Raji (cell line): ENCODE results near the gene TUBA3D.
"Not testable (repeated sequence)": the region's sequence is repeated elsewhere in the genome, so short reads cannot be mapped to it uniquely, and the experiment has no call there.

Source experiments
- POLR2A ChIP-seq: IDR thresholded peaks from 2 replicates; pipeline ENCODE4 v1.6.1; 2011; ENCODE audit warnings: low read depth, low read length, control low read depth; ENCODE audit not compliant: insufficient read depth

TUBA3D gene

DNA sequence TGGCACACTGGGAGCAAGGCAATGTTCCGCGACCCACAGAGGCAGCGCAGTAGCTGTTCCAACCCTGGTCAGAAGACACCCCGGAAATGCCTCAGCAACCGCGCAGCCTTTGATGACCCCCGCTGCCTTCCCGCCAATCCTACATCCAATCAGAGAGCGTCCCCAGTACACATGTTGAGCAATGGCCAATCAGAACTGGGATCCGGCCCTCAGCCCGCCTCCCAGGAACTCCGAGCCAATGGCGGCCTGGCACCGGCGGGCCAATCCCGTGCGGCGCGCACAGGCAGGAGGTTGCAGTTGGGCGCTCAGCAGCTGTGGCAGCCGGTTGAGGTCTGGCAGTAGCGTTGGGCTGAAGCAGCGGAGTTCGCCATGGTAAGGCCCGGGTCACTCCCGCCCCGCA is at the start of gene TUBA3D:
Gene TUBA3D (plus strand): TSS at position 289 of the 400 bp plus-strand sequence. CDS start 81 bp downstream, at position 370.
- no peak for TF ChIP-seq POLR2A

DNA sequence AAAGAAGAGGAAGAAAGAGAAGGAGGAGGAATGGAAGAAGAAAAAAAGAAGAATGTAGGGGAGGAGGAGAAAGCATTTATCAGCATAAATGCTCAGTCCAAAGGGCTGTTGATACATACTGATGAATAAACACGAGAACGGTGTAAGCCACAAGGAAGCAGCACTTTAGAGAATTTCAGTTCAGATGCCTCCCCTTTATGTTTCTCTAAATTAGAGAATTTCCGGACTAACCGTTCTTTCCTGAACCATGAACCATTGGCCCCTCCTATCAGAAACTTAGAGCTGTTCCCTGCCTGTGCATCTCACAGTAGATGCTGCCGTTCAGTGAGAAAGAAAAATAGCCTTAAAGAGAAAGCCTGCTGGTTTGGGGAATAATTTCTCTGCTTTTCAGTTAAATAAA is 49.2 kb upstream of the TUBA3D start:
- TF ChIP-seq POLR2A, result no peak

DNA sequence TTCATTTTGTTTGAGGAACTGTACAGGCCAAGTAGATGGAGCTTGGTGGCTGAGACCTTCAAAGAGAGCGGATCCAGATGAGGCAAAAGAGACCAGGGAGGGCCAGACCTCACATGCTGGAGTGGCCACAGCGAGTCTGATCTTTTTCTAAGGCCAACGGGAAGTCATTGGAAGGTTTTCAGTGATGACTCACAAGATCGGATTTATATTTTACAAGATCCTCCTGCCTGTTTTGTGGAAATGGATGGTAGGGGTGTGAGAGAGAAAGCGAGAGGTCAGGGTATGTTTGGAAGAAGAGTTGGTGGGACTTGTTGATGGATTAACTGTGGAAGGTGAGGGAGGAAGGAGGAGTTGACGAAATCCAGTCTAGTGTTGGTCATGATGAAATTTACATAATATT is 44.6 kb upstream of the TUBA3D start:
- TF ChIP-seq POLR2A, result no peak

DNA sequence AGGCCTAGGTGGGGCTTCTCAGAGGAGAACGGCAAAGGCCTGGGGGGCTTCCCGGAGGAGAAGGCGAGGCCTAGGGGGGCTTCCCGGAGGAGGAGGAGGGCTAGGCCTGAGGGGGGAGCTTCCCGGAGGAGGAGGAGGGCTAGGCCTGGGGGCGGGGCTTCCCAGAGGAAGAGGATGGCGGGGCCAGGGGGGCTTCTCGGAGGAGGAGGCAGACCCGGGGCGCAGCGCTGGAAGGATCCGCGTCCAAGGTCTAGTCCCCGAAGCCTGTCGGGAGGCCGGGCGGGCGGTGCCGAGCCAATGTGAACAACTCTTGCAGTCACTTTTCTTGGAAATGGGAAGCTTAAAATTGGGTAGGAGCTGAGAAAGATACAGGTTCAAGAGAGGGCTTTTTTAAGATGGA is 30.0 kb upstream of the TUBA3D start:
- no peak for TF ChIP-seq POLR2A

DNA sequence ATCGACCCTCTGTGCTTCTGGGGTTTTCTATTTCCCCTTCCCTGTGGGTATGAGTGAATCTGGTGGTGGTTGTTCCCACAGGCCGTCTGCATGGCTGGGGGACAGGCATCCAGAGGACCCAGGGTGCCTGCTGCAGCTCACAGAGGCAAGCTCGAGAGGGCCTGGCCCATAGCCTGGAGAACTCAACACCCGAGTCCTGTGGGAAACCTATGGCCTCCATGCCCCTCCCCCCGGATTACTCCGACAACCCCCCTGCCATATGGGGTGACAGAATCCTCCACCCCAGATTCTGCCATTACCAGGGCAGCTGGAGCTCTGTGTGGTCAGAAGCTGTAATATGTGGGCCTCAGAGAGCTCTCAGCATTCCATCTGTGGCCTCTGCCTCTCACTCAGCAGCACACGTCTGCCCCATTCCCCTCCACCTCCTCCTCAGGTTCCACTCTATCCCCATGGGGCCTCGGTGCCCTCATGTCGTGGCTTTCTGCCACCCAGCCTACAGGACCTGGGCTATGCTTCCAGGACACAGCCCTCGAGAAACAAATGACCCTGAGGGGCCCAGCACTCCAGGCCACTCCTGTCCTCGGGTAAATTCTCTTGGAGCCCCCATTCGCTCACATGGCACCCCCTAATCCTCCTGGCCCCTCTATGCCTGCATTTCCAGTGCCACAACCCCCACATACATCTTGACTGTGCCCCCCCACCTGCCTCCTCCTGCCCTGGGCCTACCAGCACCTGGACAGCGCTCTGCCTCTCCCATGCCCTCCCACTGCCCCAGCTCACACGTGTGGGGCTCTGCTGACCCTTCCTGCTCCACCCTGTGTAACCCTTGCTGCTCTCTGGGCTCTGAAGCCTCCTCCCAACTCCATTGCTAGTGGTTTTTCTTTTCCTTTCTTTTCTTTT is 12.6 kb downstream of the TUBA3D start:
- TF ChIP-seq POLR2A, result no peak

DNA sequence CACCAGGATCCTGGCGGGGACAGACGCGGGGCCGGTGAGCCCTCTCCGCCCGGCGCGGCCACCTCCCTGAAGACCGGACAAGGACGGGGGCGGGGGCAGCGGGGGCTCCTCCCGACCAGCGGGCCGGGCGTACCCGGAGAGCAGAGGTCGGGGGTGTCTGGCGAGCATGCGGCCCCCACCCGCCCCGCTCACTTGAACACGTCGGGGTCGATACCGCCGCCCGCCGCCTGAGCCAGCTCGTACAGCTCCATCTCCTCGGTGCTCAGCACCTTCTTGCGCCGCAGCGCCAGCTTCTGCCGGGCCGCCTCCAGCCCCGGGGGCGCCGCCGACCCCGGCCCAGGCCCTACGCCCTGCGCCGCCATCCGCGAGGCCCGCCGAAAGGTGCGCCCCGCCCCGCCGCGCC is 16.1 kb downstream of the TUBA3D start, which contains the start of gene MZT2A:
Gene MZT2A (minus strand): TSS at position 383 of the 403 bp plus-strand sequence. CDS start 21 bp downstream, at position 362.
- not testable (repeated sequence) for TF ChIP-seq POLR2A

DNA sequence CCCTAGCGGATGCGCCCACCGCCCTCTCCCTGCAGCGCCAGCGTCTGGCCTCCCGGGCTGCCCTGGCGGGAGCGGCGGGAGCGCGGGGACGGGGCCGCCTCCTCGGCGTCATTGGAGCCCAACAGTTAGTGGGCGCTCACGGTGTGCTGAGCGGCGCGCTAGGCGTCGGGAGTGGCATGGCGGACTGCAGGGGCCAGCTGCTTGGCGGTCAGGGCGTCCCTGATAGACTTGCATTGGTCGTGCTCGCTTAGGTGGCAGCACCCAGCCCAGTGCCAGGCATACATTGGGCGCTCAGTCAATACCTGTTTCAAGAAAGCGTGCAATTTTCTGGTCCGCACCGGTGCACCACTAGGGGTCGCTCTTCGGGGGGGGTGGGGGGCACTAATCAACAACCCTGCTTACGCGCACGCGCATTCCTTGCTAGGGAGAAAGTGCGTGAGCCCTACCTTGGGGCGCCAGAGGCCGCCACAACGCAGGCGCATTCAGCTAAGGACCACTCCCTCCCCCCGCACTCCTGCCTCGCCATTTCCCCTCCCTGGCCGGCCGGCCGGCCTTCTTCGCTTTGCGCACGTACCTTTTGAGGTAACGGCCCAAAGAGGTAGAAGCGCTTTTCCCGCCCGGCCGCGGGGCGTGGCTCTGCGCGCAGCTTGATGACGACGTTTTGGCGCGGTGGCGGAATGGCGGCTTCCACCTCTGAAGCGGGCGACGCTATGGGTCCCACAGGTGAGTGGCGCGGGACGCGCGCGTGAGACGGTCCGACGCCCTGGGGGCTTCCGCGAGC is 16.7 kb downstream of the TUBA3D start:
- peak; percentile 56 for TF ChIP-seq POLR2A

DNA sequence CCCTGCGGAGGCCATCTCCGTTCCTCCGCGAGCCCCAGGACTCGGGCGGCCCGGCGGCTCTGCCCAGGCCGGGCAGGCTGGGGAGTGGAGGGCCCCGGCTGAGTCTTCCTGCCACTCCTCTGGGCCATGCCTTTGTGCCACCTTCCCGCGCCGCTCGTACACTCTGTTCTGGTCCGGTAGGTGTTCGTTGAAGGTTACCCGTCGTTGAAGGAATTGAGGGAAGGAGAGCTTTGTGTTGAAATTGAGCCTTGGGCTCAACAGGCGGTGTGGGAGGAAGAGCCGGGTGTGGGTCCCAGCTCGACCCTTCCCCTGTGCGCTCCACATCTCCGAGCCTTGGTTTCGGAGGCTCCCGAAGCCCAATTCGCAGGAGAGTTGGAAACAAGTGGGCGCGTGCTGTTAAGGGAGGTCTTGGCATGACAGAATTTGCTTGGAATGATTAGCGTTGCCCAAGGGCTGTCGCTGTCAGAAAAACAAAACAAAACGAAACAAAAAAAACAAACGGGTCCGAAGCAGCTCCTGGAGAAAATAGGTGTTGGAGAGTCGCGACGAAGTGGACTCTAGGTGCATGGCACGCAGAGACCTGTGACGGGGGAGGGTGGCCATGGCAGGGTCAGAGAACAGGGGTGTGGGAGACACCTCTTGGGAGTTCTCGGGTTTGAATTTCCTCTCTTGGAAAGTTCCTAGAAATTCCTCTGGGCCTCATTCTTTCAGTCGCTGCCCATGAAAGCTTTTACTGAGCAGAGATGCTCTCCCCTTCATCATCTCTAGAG is 17.5 kb downstream of the TUBA3D start:
- TF ChIP-seq POLR2A, result no peak

DNA sequence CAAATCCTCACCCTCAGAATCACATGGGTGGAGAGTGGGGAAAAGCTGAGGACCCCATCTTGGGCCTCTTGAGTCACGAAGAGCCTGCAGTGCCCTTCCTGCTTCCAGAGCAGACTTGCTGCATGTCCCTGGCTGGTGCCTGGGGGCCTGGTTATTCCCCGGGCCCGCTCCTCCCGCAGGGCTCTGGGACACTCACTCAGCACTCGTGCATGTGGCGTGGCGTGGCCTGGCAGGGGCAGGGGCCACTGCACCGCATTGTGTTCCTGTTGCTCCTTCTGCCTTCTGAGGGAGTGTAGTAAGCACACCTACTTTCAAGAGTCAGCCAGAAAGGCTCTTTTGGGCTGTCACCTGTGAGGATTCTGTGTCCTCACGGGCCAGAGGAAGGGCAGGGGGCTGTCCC is 33.7 kb downstream of the TUBA3D start:
- no peak for TF ChIP-seq POLR2A

DNA sequence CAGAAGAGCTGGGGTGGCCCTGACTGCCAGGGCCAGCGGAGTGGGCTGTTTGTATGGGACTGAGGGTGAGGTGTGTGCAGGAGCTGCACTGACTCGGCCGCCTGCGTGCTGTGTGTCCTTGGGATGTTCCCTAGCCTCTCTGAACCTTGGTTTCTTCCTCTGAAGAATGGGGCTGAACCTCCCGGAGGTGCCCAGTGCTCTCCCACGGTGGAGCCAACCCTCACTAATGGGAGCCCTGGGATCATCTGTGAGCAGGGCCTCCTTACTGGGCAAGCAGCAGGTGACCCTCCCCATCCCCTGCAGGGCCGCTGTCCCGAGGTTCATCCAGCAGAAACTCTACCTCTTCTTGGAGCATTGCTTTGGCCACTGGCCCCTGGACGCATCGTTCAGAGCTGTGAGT is 40.1 kb downstream of the TUBA3D start:
- TF ChIP-seq POLR2A, result no peak

DNA sequence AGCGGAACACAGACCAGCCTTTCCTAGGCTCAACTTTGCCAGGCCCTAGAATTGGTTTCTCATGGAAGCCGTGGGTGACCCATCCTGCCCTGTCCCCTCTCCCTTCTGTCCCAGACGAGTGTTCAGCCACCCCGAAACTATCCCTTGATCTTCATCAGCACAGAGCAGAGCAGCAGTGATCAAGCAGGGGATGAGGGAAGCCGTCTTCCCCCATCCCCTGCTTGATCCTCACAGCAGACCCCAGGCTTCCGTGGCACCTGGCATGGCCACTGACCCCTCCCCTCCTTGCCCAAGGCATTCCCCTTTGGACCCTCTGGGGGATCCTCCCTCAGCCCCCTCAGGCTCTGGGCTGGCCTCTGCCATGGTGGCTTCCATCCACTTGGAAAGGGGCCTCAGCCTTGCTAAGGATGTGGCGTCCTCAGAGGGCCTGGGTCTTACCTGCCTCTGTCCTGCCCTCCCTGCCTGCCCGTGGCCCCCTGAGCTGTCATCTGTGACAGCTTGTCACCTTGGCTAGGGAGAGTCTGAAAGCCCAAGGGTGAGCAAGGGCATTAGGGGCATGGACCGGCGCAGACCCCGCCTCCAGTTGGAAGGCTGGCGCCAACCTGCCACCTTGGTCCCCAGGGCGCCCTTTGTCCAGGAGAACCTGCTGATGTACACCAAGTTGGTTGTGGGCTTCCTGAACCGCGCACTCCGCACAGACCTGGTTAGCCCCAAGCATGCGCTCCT is 41.4 kb downstream of the TUBA3D start:
- no peak for TF ChIP-seq POLR2A

DNA sequence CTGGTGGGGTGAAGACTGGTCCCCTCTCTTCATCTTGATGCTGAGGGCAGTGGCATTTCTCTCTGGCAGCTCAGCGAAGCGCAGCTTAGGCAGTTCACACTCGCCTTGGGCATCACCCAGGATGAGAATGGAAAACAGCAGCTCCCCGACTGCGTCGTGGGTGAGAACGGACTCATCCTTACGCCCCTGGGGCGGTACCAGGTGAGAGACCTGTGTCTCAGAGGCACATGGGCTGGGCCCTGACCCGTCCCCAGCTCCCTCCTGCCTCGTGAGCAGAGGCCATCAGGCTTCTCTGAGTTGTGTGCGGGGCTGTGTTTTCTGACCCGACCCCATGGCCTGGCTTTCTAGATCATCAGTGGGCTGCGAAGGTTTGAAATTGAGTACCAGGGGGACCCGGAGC is 43.5 kb downstream of the TUBA3D start:
- TF ChIP-seq POLR2A, result no peak

DNA sequence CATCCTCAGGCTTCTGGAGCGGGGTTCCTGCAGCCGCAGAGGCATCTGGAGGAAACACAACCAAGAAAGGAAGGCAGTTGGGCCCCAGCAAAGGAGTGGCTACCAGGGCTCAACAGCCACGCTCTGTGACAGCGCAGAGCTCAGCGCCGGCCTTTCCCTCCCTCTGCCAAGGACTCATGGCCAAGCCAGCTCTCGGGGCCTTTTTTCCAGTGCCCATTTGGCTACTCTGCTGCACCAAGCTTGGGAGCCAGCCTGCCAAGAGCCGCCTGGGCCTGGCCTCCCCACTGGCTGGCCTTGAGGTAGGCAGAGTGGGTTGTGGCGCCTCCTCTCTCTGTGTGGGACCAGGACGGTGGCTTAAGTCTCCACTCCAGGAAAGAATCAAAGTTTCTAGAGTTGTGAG is 44.6 kb downstream of the TUBA3D start:
- no peak for TF ChIP-seq POLR2A

DNA sequence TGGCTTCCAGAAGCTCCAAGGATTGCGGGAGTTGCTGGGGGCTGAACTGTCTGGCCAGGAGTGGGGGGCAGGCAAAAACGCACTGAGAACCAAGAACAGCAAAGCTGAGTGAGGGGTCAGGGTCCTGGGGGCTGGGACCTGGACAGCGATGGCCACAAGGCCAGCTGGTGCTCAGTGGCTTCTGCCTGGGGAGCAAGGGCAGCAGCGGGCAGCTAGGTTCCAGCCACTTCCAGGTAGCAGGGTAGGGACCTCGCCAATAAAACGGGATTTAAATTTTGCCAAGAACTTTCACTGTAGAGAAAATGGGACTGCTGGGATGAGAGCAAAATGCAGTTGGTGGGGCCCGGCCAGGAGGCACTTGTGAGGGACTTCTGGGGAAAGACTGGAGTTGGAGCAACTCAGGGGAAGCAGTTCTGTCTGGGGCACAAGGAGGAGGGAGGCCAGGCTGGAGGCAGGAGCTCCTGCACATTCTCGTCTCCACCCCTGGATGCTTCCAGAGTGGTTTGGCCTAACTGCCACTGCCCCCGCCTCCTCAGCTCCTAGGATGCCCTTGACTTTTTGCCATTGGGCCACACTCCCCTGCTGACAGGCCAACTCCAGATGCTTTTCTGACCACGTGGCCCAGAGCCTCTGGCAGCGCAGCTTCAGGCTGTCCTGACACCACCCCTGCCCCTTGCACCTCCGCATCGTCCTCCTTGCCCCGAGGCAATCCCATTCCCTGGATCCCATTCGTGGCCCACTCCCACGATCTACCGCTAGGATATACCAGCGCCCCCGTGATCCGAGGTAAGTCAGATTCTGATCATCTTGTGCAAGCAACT is 46.3 kb downstream of the TUBA3D start:
- TF ChIP-seq POLR2A, result no peak
